GM21528 (cell line): Measurements from ENCODE around the gene SPIC.
A peak's percentile ranks its signal among the peaks of the same experiment; 100 is the strongest.
"Not testable (repeated sequence)": the region's sequence is repeated elsewhere in the genome, so short reads cannot be mapped to it uniquely, and the experiment has no call there.

Experiments
- ATAC-seq: cut with Tn5 transposase; IDR thresholded peaks from one replicate; pipeline ENCODE4 v1.9.1; 2021; ENCODE audit warnings: mild to moderate bottlenecking, moderate library complexity; ENCODE audit not compliant: unreplicated experiment, low FRiP score

SPIC gene

DNA sequence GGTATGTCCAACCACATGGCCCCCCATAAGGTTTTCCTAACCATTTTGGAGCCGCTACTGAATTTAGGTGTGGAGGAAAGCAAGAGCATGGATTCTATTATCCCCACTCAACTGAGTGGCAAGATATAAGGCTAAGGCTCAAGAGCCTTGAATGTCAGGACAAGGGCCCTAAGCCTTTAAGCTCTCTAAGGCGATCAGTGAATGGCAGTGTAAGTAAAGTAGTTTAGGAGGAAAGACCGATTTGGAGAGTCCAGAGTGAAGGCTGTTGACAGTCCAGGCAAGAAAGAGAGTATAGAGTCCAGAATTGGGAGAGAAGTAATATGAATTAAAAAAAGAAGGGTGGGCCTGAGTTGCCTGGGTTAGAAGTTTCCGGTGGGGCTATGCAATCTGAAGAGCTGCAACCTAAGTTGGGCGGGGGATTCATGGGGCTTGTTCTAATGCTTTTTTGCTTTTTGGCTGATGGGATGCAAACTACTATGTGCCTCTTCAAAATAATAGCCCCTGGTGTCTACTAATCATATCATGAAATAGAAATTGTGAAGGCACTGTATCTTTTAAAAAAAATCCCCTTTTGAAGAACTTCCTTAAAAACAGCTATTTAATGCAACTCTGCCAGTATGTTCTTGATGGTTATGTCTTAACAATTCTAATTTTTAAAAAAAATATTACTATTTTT is at the start of gene SPIC:
Gene SPIC (plus strand): TSS at position 626 of the 676 bp plus-strand sequence. CDS start 1,569 bp downstream, outside the sequence.
- no peak for ATAC-seq

GRCh38 chr12:101430456-101430855 is 44.7 kb upstream of the SPIC start:
- ATAC-seq, result no peak

- ATAC-seq, result no peak
These were observed 39.0 kb upstream of the SPIC start for GRCh38 chr12:101436136-101436535.

GRCh38 chr12:101439236-101439635 is 35.9 kb upstream of the SPIC start:
- ATAC-seq, result no peak

- no peak for ATAC-seq
These were observed 33.5 kb upstream of the SPIC start for GRCh38 chr12:101441461-101442224.

GRCh38 chr12:101455685-101456084 is 19.5 kb upstream of the SPIC start:
- ATAC-seq, result no peak

DNA sequence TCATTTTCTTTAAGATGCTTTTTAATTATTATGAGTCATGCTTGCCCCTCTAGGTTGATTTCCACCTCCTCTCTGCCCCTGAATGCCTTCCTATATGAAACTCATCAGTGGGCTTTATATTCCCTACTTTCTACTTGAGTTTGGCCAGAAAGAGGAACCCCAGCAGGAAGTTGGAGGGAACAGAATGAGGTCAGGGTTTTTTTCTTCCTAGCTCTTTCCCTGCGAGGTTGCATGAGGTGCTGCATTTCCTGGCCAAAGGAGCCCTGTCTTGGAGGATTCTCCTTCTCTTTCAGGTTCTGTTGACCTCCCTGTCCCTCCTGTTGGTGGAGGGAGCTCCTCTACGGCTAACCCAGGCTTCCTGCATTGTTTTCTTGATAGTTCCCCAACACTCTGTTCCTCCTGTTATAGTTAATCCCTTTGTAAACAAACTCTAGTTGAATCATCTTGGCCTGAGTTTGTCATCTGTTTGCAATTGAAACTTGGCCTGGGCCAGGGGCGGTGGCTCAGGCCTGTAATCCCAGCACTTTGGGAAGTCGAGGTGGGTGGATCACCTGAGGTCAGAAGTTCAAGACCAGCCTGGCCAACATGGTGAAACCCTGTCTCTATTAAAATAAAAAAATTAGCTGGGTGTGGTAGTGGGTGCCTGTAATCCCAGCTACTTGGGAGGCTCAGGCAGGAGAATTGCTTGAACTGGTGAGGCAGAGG is 15.3 kb upstream of the SPIC start:
- no peak for ATAC-seq

- ATAC-seq, result no peak
These were observed 6.2 kb upstream of the SPIC start for GRCh38 chr12:101468948-101469347.

DNA sequence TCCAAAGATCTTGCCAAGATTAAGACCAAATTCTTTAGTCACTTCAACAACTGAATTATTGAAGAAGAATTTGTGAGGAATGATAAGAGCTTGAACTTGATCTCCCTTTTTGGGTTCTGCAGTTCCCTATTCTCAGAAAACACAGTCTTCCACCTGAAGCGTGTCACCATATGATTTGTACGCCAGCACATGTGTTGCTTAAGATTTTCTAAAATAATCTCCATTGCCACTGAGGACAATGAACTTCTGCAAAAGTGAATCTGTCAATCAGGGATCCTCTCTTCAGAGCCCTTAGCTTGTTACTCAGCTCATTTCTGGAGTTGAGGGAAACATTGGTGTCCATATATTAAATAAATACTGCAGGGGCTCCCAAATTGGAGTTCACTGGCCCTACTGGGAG is 4.2 kb upstream of the SPIC start:
- no peak for ATAC-seq

DNA sequence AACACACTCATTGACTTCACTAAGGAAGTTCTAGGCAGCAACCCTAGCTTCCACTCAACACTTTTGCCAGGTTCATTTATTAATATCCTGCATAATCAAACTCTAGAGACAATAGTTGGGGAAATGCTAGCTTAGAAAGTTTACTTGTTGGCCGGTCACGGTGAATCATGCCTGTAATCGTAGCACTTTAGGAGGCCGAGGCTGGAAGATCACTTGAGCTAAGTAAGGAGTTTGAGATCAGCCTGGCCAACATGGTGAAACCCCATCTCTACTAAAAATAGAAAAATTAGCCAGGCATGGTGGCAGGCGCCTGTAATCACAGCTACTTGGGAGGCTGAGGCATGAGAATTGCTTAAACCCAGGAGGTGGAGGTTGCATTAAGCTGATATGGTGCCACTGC is 3.3 kb upstream of the SPIC start:
- ATAC-seq, result not testable (repeated sequence)

DNA sequence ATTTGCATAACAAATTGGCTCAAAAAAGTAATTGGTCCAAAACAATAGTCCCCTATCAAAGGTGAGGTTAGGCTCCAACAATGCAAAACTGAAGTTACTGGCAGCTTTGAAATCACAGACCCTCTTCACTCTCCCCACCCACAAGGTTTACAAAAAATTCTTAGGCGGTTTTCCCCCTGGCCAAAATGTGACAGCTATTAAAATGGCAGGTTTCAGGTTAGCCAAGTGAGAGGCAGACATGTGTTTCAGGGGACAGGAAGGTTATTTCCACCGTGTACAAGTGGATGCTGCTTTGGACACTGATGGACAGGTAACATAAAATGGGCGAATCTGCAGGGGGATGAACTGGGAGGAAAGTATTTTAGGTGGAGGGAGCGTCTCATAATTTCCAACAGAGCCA is 888 bp upstream of the SPIC start:
- ATAC-seq, result no peak

DNA sequence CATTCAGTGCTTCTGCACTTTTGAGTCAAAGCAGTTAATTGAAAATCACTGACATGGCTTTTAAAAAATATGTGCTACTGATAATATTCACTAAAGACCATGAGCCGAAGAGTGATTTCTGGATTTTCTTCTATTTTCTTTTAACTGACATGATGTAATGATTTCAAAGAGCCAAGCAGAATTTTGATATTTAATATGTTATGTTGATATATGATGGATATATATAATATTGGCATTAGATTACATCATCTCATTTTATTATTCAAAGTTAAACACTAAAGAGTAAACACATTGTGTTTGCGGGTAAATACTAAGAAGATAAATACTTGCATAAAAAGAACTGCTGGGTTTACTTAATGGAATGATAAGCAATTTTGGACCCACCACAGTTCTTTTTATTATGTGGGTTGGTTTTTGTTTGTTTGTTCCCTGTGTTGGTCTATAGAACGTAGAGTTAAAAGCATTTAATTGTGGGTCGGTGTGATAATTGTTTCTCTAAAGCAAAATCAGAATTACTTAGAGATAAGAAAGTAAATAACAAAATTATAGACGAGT is 692 bp downstream of the SPIC start:
- no peak for ATAC-seq

GRCh38 chr12:101480849-101481248 is 5.7 kb downstream of the SPIC start:
- ATAC-seq, result no peak

DNA sequence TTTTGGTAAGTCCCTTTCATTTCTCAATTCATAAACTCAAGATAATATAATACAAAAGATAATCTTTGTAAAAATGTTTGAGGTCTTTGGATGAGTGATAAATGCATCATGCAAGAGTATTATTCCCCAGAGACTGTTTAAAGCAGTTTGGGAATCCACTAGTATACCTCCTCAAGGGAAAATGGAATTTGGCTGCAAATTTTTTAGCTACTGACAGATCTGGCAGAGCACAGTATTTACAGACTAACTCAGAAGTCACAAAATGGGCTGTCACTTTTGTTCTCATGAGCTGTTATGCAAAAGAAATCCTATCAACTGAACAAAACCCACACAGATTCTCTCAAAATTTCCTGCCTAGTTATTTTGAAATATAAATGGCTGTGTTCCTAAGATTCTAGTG is 9.9 kb downstream of the SPIC start:
- ATAC-seq, result no peak

- no peak for ATAC-seq
These were observed 13.3 kb downstream of the SPIC start for GRCh38 chr12:101488469-101488868.

DNA sequence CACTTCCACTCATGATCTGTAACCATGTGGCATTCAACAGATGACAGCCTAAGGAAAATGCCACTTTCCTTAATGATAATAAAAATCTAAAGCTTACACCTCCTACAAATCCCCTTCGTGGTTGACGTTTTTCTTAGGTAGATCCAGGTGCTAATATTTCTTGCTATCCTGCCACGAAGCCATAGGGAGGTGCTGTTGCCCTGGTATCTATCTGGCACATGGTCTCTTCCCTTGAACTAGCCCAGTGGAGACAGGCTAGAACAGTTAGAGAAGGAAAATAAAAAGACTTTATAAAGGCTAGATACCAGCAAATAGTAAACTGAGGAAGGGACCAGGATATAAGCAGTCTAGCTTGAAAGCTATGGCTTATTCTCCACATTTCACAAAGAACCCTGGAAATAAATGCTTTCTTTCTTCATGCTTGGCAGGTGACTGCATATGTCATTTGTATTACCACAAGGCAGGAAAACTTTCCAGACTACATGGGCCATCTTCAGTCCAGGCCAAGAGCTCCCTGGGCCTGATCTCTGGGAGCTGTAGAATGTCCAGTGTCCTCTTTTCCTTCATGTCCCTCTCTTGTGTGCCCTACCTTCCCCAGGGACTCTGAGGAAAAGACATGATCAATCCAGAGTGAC is 15.3 kb downstream of the SPIC start:
- peak; percentile 55 for ATAC-seq

DNA sequence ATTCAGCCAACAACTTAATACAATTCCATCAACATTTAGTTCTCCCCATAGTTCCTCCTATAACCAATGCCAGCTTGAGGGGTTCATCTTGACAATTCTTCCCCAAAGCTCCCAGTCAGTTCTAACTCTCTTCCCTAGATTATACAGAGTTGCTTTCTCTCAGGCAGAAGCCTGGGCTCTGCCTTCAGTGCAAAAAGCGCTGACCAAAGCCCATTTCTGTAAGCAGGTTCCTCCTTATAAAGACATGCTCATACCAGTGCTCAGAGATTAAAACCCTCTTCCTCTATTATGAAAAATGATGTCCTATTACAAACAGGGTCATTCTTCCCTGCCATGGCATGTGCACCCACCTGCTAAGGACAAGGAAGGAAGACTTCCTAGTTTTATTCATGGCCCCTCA is 16.2 kb downstream of the SPIC start:
- ATAC-seq, result no peak

- no peak for ATAC-seq
These were observed 18.4 kb downstream of the SPIC start for GRCh38 chr12:101493556-101493955.

DNA sequence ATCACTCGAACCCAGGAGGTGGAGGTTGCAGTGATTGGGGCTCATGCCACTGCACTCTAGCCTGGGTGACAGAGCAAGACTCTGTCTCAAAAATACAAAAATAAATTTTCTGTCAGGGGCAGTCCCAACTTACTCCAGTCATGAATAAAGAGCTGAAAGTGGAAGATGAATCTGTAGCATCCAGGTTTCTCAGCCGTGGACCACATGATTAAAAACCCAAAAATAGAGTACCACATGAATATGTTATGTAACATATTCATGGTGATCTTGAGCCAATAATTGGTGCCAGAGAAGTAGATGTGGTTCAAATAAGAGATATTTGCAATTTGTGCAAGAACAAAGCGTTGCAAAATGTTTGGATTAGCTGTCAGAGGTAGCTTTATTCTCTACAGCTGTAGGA is 23.1 kb downstream of the SPIC start:
- no peak for ATAC-seq

GRCh38 chr12:101501410-101501995 is 26.4 kb downstream of the SPIC start:
- ATAC-seq, result no peak
